Gastroesophageal sphincter (tissue), 4 donors: ENCODE data around the gene ZMAT5. TPM values are rescaled to one million over a fixed set of nuclear protein-coding genes. Genes with fewer than 3 reads are reported as not detected.

Experiments
- ATAC-seq: fragments of 150-250 bp; one replicate; pipeline ENCODE4 v1.9.1; 2016; ENCODE audit warnings: mild to moderate bottlenecking, moderate library complexity
- H3K27ac ChIP-seq, 4 donors: fragments of 200-600 bp; sonication (generic) in 3 of 4; 1 replicate in 3 of 4; 2 replicates in 1 of 4; pipeline ENCODE4 v1.5.1; 2016 to 2019
- H3K27me3 ChIP-seq: fragments of 200-600 bp; sonication (generic); one replicate; pipeline ENCODE4 v1.5.1; 2019
- H3K36me3 ChIP-seq, 2 donors: fragments of 200-600 bp; sonication (generic); one replicate each; pipeline ENCODE4 v1.5.1; 2019; ENCODE audit warnings: control low read depth in 1 of 2
- H3K4me1 ChIP-seq, 3 donors: fragments of 200-600 bp; sonication (generic); 1 replicate in 2 of 3; 2 replicates in 1 of 3; pipeline ENCODE4 v1.5.1; 2016 to 2019; ENCODE audit warnings: control low read depth in 2 of 3
- H3K4me3 ChIP-seq, 2 donors: fragments of 200-600 bp; sonication (generic); one replicate each; pipeline ENCODE4 v1.5.1; 2019; ENCODE audit warnings: mild to moderate bottlenecking in 1 of 2, moderate library complexity in 1 of 2
- H3K9me3 ChIP-seq, 3 donors: fragments of 200-600 bp; sonication (generic); one replicate each; pipeline ENCODE4 v1.5.1; 2017 to 2019; ENCODE audit warnings: control low read depth in 2 of 3
- EP300 ChIP-seq: sonication (generic); formaldehyde crosslinking; IDR thresholded peaks from one replicate; pipeline ENCODE4 v1.6.1; 2017; ENCODE audit warnings: antibody characterized with exemption, mild to moderate bottlenecking
- POLR2A ChIP-seq, 2 donors: fragments of 450-650 bp; IDR thresholded peaks; one replicate each; pipeline ENCODE4 v1.6.1; 2017; ENCODE audit warnings: antibody characterized with exemption in 2 of 2, mild to moderate bottlenecking in 2 of 2, moderate library complexity in 1 of 2
- POLR2AphosphoS5 ChIP-seq: sonication (generic); formaldehyde crosslinking; IDR thresholded peaks from one replicate; pipeline ENCODE4 v1.6.1; 2017; ENCODE audit warnings: antibody characterized with exemption
- WGBS, 2 donors: methylation state at CpG; one replicate each; pipeline ENCODE4 v1.1.5; 2018; ENCODE audit warnings: low coverage in 1 of 2; 5-methylcytosine and 5-hydroxymethylcytosine counted together
- total RNA-seq, 4 donors: library from RNA; depleted of rRNA; stranded (reverse); fragments of >200 nt; gene quantifications; one replicate each; pipeline ENCODE4 v1.1.0, GENCODE V29; 2016
- TF ChIP-seq, protein P1 (sequence below), 4 experiments: fragments of 200-600 bp in 2 of 4; fragments of 450-650 bp in 2 of 4; sonication (generic) in 1 of 4; IDR thresholded peaks; one replicate each; pipeline ENCODE4 v1.5.1; 2017 to 2019; ENCODE audit warnings: antibody characterized with exemption in 4 of 4, mild to moderate bottlenecking in 2 of 4, moderate library complexity in 2 of 4

ZMAT5 gene
- total RNA-seq, 4 donors from 2014 or later, result 10.6 to 26.5 (median 17.1) TPM

DNA sequence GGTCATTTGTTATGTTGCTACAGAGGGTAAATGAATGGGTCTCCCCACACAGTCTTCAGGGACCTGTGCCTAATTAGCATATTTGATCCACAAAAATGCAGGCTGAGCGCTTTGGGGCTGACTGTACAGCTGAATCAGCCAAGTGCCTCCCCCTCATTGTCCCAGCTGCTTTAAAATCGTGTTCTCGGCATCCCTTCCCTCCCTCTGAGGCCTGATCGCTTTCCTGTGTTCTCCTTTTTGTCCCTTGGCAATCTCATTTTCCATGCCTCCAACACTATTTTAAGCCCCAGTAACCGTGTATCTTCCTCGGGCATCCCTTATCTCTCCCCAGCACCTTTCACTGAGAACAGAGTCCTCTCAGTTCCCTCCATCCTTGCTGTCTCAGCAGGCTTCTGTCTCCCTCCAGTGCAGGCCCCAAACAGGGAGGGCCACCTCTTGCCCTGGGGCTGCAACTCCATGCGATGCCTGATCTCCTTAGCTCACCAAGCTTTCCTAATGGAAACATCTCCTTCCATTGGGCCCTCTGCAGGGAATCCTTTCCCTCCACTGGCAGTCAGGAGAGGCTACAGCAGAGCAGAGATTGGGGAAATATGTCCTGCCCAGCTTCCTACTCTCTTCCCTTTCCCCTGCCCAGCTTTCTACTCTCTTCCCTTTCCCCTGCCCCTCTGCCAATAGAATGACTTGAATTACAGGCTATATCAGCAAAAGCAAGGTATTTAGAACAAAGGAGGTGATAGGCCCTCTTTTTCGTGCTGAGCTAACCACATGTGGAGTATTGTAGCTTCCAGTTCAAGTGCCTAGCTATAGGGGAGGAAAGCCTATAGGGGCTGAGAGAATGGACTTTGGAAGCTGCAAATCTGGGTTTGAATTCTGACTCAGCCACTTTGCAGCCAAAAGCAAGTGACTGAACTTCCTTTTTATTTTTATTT lies 14.2 kb upstream of the ZMAT5 start:
- 31 to 51% methylated on average over 8 of the region's 8 CpGs for WGBS, 2 donors
- Histone ChIP-seq H3K27ac (peak overlapping the region in 3 of 4 donors; percentile 24 to 70 (median 32)), H3K4me1 (peaks cover 0 to 42% (median 21%) of the 10 kb centered on the region in 3 donors), H3K27me3 (no peaks in the 10 kb centered on the region), H3K9me3 (no peaks in the 10 kb centered on the region), H3K4me3 (no peak overlapping the region), H3K36me3 (no peaks in the 10 kb centered on the region)
- no peak for ATAC-seq
- no peak for TF ChIP-seq POLR2AphosphoS5
- no peak for TF ChIP-seq EP300
- TF ChIP-seq POLR2A (IDR thresholded peaks at IDR 0.05), result no peak
- TF ChIP-seq, protein P1, sequence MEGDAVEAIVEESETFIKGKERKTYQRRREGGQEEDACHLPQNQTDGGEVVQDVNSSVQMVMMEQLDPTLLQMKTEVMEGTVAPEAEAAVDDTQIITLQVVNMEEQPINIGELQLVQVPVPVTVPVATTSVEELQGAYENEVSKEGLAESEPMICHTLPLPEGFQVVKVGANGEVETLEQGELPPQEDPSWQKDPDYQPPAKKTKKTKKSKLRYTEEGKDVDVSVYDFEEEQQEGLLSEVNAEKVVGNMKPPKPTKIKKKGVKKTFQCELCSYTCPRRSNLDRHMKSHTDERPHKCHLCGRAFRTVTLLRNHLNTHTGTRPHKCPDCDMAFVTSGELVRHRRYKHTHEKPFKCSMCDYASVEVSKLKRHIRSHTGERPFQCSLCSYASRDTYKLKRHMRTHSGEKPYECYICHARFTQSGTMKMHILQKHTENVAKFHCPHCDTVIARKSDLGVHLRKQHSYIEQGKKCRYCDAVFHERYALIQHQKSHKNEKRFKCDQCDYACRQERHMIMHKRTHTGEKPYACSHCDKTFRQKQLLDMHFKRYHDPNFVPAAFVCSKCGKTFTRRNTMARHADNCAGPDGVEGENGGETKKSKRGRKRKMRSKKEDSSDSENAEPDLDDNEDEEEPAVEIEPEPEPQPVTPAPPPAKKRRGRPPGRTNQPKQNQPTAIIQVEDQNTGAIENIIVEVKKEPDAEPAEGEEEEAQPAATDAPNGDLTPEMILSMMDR (IDR thresholded peaks at IDR 0.05), result no peak

DNA sequence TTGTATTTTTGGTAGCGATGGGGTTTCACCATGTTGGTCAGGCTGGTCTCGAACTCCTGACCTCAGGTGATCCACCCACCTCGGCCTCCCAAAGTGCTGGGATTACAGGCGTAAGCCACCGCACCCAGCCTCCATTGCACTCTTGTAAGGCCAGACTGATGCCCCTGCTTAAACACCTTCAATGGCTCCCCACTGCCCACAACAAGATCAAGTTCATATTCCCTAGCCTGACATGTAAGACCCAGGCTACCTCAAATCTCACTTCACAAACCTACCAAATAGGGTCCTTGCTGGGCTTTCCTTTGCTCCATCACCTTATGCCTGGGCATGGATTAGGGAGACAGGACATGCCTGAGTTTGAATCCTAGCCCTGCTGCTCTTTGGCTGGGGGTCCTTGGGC lies 13.4 kb upstream of the ZMAT5 start:
- ATAC-seq, result no peak
- no peak for TF ChIP-seq EP300
- Histone ChIP-seq H3K36me3 (no peaks in the 10 kb centered on the region), H3K4me3 (no peak overlapping the region), H3K4me1 (peaks cover 0 to 38% (median 21%) of the 10 kb centered on the region in 3 donors), H3K27me3 (no peaks in the 10 kb centered on the region), H3K27ac (peak overlapping the region in 1 of 4 donors; percentile 70), H3K9me3 (no peaks in the 10 kb centered on the region)
- 92 to 96% methylated on average over 3 to 5 of the region's 5 CpGs for WGBS, 2 donors

DNA sequence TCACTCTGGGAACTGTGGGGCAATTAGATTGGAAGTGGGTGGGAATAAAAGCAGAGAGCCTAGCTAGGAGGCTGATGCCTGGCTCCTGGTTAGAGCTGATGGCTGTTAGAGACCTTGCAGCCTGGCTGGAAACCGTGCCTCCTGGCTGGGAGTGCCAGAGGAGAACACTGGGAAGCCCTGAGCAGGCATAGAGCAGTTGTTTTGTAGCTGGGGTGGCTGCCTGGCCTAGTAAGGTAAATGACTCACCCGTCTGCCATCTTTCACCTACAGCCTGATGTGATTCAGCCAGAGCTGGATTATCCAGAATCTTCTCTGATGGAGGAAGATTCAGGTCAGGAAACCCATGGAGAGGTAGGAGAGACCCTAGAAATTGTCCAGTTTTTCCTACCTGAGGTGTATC lies 6.4 kb upstream of the ZMAT5 start:
- Histone ChIP-seq H3K36me3 (peaks cover 0 to 34% of the 10 kb centered on the region in 2 donors), H3K27ac (peak overlapping the region in 1 of 4 donors; percentile 3), H3K4me1 (peaks cover under 1 to 15% (median 6%) of the 10 kb centered on the region in 3 donors), H3K9me3 (no peaks in the 10 kb centered on the region), H3K4me3 (no peak overlapping the region), H3K27me3 (no peaks in the 10 kb centered on the region)
- TF ChIP-seq POLR2AphosphoS5, result no peak
- no peak for TF ChIP-seq EP300
- no peak for TF ChIP-seq POLR2A (IDR thresholded peaks at IDR 0.05)
- TF ChIP-seq, protein P1 (IDR thresholded peaks at IDR 0.05), result no peak
- 38% methylated on average over 1 of the region's 2 CpGs; no CpG with 5 or more reads in 1 of the 2 donors for WGBS, 2 donors
- no peak for ATAC-seq

DNA sequence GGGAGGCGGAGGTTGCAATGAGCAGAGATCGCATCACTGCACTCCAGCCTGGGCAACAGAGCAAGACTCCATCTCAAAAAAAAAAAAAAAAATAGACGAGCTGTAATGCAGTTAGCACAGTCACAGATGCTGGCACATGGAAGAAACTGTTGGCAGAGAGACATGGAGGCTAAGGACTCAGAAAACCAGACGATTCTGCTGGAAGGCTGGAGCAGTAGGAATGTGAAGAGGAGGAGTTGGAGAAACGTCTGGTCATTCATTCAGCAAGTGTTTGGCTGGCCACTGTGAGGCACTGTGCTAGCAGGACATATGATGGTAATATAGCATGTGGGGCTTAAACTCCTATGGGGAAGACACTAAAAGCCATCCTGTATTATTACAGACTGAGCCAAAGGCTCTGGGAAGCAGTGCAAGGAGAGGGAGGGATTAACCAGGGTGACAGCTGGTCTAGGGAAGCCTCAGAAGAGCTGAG lies 5.4 kb upstream of the ZMAT5 start:
- ATAC-seq, result no peak
- no peak for TF ChIP-seq EP300
- TF ChIP-seq, protein P1 (IDR thresholded peaks at IDR 0.05), result peak in 1 of 4 experiments; percentile 9
- Histone ChIP-seq H3K36me3 (peaks cover 0 to 34% of the 10 kb centered on the region in 2 donors), H3K9me3 (no peaks in the 10 kb centered on the region), H3K4me3 (no peak overlapping the region), H3K4me1 (peaks cover 2 to 22% (median 11%) of the 10 kb centered on the region in 3 donors), H3K27me3 (no peaks in the 10 kb centered on the region), H3K27ac (no peak overlapping the region)
- 25 to 44% methylated on average over 4 to 5 of the region's 5 CpGs for WGBS, 2 donors

DNA sequence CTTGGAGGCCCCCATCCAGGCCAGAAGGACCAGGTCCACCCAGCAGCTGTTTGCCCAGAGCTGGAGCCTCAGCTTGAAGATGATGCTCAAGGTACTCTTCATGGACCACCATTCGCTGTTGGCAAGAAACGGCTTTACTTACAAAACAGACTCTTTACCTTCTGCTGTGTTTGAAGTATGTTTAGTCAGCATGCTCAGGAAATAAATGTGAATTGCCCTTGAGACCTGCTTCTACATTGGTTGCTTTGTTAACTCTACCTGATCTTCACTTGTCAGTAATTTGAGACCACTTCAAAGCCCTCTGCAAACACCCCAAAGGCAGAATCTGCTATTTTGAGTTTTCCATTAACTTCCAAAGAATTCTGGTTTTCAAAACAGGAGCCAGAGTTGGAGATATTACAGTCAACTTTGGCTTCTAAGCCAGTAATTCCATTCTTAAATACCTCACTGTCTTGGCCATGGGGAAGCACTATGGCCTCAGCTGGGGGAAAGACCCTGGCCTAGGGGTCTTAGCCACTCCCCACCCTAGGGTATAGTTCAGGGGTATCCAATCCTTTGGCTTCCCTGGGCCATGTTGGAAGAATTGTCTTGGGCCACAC lies 3.0 kb upstream of the ZMAT5 start:
- no peaks in the 10 kb centered on the region for H3K9me3 ChIP-seq
- peaks cover 0 to 34% of the 10 kb centered on the region in 2 donors for H3K36me3 ChIP-seq
- 80 to 81% methylated on average over 1 to 2 of the region's 2 CpGs for WGBS, 2 donors
- TF ChIP-seq, protein P1 (IDR thresholded peaks at IDR 0.05), result no peak
- TF ChIP-seq EP300 (no peak), POLR2AphosphoS5 (no peak), POLR2A (IDR thresholded peaks at IDR 0.05) (no peak)
- H3K4me1 ChIP-seq, result peaks cover 2 to 37% (median 16%) of the 10 kb centered on the region in 3 donors
- no peak overlapping the region for H3K27ac ChIP-seq
- no peaks in the 10 kb centered on the region for H3K27me3 ChIP-seq
- H3K4me3 ChIP-seq, result no peak overlapping the region
- ATAC-seq, result no peak
